ENCODE results near the gene ZNF672. TPM values are rescaled to one million over a fixed set of nuclear protein-coding genes. Genes with fewer than 3 reads are reported as not detected.

ZNF672 gene
- total and polyA plus RNA-seq, 2 experiments from 2014 or later: 10.3 to 39.7 TPM

GRCh38 chr1:248822148-248823032 is 15.6 kb upstream of the ZNF672 start:
- DNase-seq (ENCODE audit: low spot score) (no peak), ATAC-seq (no peak)
- no peak overlapping the region for H3K4me3 ChIP-seq
- H3K79me2 ChIP-seq (replicated peaks; ENCODE audit: insufficient read depth): peaks cover 57% of the 10 kb centered on the region
- H3K4me2 ChIP-seq: no peak overlapping the region
- H3K27ac ChIP-seq (ENCODE audit: low read depth): no peak overlapping the region
- TF ChIP-seq STAT1 (IDR thresholded peaks at IDR 0.05; ENCODE audit: unreplicated experiment): no peak
- TF ChIP-seq ETS1 (IDR thresholded peaks at IDR 0.05): no peak
- no peak for TF ChIP-seq JUNB (IDR thresholded peaks at IDR 0.05; ENCODE audit: unreplicated experiment)
- no peak for TF ChIP-seq POLR2AphosphoS5 (IDR thresholded peaks at IDR 0.05; ENCODE audit: low read depth)
- TF ChIP-seq EZH2 (IDR thresholded peaks at IDR 0.05; ENCODE audit: low read depth, unreplicated experiment): no peak
- no peak for TF ChIP-seq CREB1 (CRISPR knock-in tag; IDR thresholded peaks at IDR 0.05; ENCODE audit: low read depth)
- TF ChIP-seq ZNF462 (CRISPR knock-in tag; IDR thresholded peaks at IDR 0.05): no peak
- TF ChIP-seq REST (IDR thresholded peaks at IDR 0.05; ENCODE audit: unreplicated experiment): no peak
- no peak for TF ChIP-seq CTCF (conservative IDR thresholded peaks at IDR 0.05; ENCODE audit: low read depth in 2 of 2)
- TF ChIP-seq NANOG (IDR thresholded peaks at IDR 0.05; ENCODE audit: borderline replicate concordance): no peak
- TF ChIP-seq ZNF114 (CRISPR knock-in tag; IDR thresholded peaks at IDR 0.05): no peak
- no peak for TF ChIP-seq EZH2phosphoT487 (IDR thresholded peaks at IDR 0.05; ENCODE audit: unreplicated experiment)
- no peak for TF ChIP-seq ZNF331 (CRISPR knock-in tag; IDR thresholded peaks at IDR 0.05; ENCODE audit: low read depth)
- no peak overlapping the region for H2AFZ ChIP-seq
- H4K20me1 ChIP-seq (replicated peaks; ENCODE audit: insufficient read depth): peaks cover 8% of the 10 kb centered on the region; the same call in 1 of the 2 replicates
- no peaks in the 10 kb centered on the region for H3K27me3 ChIP-seq (ENCODE audit: insufficient read depth)
- Mint-ChIP-seq H3K4me1 (peaks cover 37% of the 10 kb centered on the region), H3K9me3 (no peaks in the 10 kb centered on the region), H3K27ac (no peak overlapping the region), H3K36me3 (ENCODE audit: low read depth) (peaks cover 36% of the 10 kb centered on the region), H3K4me3 (no peak overlapping the region), H3K27me3 (ENCODE audit: insufficient read depth, low read depth, poor library complexity) (peaks cover 8% of the 10 kb centered on the region)
- H3F3A ChIP-seq (replicated peaks; ENCODE audit: low read depth): no peaks in the 10 kb centered on the region
- H3K36me3 ChIP-seq (ENCODE audit: insufficient read depth): no peaks in the 10 kb centered on the region
- no peaks in the 10 kb centered on the region for H3K9me2 ChIP-seq (ENCODE audit: insufficient read depth)
- peaks cover 10% of the 10 kb centered on the region for H3K4me1 ChIP-seq (ENCODE audit: insufficient read depth)
